ENCODE measurements around the gene TRIM75. TPM values are rescaled to one million over a fixed set of nuclear protein-coding genes. Genes with fewer than 3 reads are reported as not detected.
"Not testable (repeated sequence)": the region's sequence is repeated elsewhere in the genome, so short reads cannot be mapped to it uniquely, and the experiment has no call there.

The TRIM75 gene
- total RNA-seq, 1 donor from 2014 or later = not detected

- H3K27me3 ChIP-seq = no peaks in the 10 kb centered on the region
- DNase-seq (ENCODE audit: low spot score in 2 of 2) = no peak
- H3K36me3 ChIP-seq = no peaks in the 10 kb centered on the region
- intact Hi-C loops (cut with DNase I) = no loop called here
- no peak overlapping the region for H3K27ac ChIP-seq
- no peaks in the 10 kb centered on the region for H3K9me3 ChIP-seq
- H3K4me1 ChIP-seq = no peaks in the 10 kb centered on the region
- no peak overlapping the region for H3K4me3 ChIP-seq
- TF ChIP-seq, protein P1, sequence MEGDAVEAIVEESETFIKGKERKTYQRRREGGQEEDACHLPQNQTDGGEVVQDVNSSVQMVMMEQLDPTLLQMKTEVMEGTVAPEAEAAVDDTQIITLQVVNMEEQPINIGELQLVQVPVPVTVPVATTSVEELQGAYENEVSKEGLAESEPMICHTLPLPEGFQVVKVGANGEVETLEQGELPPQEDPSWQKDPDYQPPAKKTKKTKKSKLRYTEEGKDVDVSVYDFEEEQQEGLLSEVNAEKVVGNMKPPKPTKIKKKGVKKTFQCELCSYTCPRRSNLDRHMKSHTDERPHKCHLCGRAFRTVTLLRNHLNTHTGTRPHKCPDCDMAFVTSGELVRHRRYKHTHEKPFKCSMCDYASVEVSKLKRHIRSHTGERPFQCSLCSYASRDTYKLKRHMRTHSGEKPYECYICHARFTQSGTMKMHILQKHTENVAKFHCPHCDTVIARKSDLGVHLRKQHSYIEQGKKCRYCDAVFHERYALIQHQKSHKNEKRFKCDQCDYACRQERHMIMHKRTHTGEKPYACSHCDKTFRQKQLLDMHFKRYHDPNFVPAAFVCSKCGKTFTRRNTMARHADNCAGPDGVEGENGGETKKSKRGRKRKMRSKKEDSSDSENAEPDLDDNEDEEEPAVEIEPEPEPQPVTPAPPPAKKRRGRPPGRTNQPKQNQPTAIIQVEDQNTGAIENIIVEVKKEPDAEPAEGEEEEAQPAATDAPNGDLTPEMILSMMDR (IDR thresholded peaks at IDR 0.05) = no peak
These were observed 5.0 kb downstream of the TRIM75 start for GRCh38 chr4:165058666-165059065.

DNA sequence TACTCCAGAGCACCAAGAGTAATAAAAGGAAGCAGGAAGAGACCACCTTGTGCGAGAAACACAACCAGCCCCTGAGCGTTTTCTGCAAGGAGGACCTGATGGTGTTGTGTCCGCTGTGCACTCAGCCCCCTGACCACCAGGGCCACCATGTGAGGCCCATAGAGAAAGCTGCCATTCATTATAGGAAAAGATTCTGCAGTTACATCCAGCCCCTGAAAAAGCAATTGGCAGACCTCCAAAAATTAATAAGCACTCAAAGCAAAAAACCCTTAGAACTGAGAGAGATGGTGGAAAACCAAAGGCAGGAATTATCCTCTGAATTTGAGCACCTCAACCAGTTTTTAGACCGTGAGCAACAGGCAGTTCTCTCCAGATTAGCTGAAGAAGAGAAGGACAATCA, 5.7 kb downstream of the TRIM75 start:
- intact Hi-C loops (cut with DNase I) = no loop called here
- no peaks in the 10 kb centered on the region for H3K9me3 ChIP-seq
- DNase-seq (ENCODE audit: low spot score in 2 of 2) = no peak
- H3K4me1 ChIP-seq = no peaks in the 10 kb centered on the region
- TF ChIP-seq, protein P1 (IDR thresholded peaks at IDR 0.05) = no peak
- H3K27me3 ChIP-seq = no peaks in the 10 kb centered on the region
- no peak overlapping the region for H3K27ac ChIP-seq
- H3K36me3 ChIP-seq = no peaks in the 10 kb centered on the region
- no peak overlapping the region for H3K4me3 ChIP-seq

GRCh38 chr4:165060938-165061337, 7.3 kb downstream of the TRIM75 start:
- no peak overlapping the region for H3K27ac ChIP-seq
- no peak for DNase-seq (ENCODE audit: low spot score in 2 of 2)
- TF ChIP-seq, protein P1 (IDR thresholded peaks at IDR 0.05) = no peak
- H3K4me3 ChIP-seq = no peak overlapping the region
- intact Hi-C loops (cut with DNase I) = no loop called here
- H3K36me3 ChIP-seq = no peaks in the 10 kb centered on the region
- no peaks in the 10 kb centered on the region for H3K27me3 ChIP-seq
- H3K9me3 ChIP-seq = no peaks in the 10 kb centered on the region
- no peaks in the 10 kb centered on the region for H3K4me1 ChIP-seq

GRCh38 chr4:165070560-165070959, 16.9 kb downstream of the TRIM75 start:
- H3K36me3 ChIP-seq = peaks cover 1 to 3% of the 10 kb centered on the region in 2 donors
- no peaks in the 10 kb centered on the region for H3K27me3 ChIP-seq
- TF ChIP-seq, protein P1 (IDR thresholded peaks at IDR 0.05) = no peak
- H3K4me3 ChIP-seq = no peak overlapping the region
- H3K27ac ChIP-seq = no peak overlapping the region
- intact Hi-C loops (cut with DNase I) = no loop called here
- no peaks in the 10 kb centered on the region for H3K9me3 ChIP-seq
- no peaks in the 10 kb centered on the region for H3K4me1 ChIP-seq
- DNase-seq (ENCODE audit: low spot score in 2 of 2) = no peak

- DNase-seq (ENCODE audit: low spot score in 2 of 2); H3K27me3 ChIP-seq; intact Hi-C loops (cut with DNase I); H3K4me3 ChIP-seq; H3K9me3 ChIP-seq; H3K4me1 ChIP-seq; H3K27ac ChIP-seq: not testable (repeated sequence)
- H3K36me3 ChIP-seq = peaks cover 9 to 25% of the 10 kb centered on the region in 2 donors
These were observed 19.7 kb downstream of the TRIM75 start for GRCh38 chr4:165073346-165073745.

- H3K36me3 ChIP-seq = peaks cover 18 to 51% of the 10 kb centered on the region in 2 donors
- intact Hi-C loops (cut with DNase I) = no loop called here
- TF ChIP-seq, protein P1 (IDR thresholded peaks at IDR 0.05) = no peak
- no peak overlapping the region for H3K27ac ChIP-seq
- H3K4me1 ChIP-seq = no peaks in the 10 kb centered on the region
- H3K9me3 ChIP-seq = no peaks in the 10 kb centered on the region
- DNase-seq (ENCODE audit: low spot score in 2 of 2) = no peak
- no peaks in the 10 kb centered on the region for H3K27me3 ChIP-seq
- H3K4me3 ChIP-seq = no peak overlapping the region
These were observed 23.4 kb downstream of the TRIM75 start for GRCh38 chr4:165077034-165077578.
